HEK293T (cell line): ENCODE data around the gene SLC25A33.
"Not testable (repeated sequence)": the region's sequence is repeated elsewhere in the genome, so short reads cannot be mapped to it uniquely, and the experiment has no call there.

Experiments
- CTCF ChIA-PET: fragments of 350-600 bp; formaldehyde crosslinking; extraction: SDS; loops from one replicate; lab custom pipeline; 2021; ENCODE audit warnings: antibody characterized with exemption, inconsistent platforms; lab: Yijun Ruan, JAX
- POLR2A ChIA-PET: fragments of 350-600 bp; formaldehyde crosslinking; extraction: SDS; loops from one replicate; lab custom pipeline; 2020; ENCODE audit warnings: antibody characterized with exemption, inconsistent platforms; lab: Yijun Ruan, JAX
- DNase-seq: peaks from one replicate; pipeline ENCODE4 v3.0.0; 2012; ENCODE audit warnings: mixed read lengths; ENCODE audit errors: extremely low spot score
- ARNT ChIP-seq: fragments of 450-650 bp; IDR thresholded peaks from 2 replicates; pipeline ENCODE4 v1.6.1; 2017; ENCODE audit warnings: mild to moderate bottlenecking
- BHLHE40 ChIP-seq: fragments of 450-650 bp; IDR thresholded peaks from 2 replicates; pipeline ENCODE4 v1.6.1; 2016; ENCODE audit warnings: mild to moderate bottlenecking, moderate library complexity, borderline replicate concordance
- CTBP1 ChIP-seq: fragments of 450-650 bp; IDR thresholded peaks from 2 replicates; pipeline ENCODE4 v1.6.1; 2016; ENCODE audit warnings: borderline replicate concordance
- ELF4 ChIP-seq: fragments of 450-650 bp; IDR thresholded peaks from 2 replicates; pipeline ENCODE4 v1.6.1; 2017; ENCODE audit warnings: antibody characterized with exemption
- FOXA1 ChIP-seq: fragments of 450-650 bp; IDR thresholded peaks from 2 replicates; pipeline ENCODE4 v1.6.1; 2016; ENCODE audit warnings: mild to moderate bottlenecking
- FOXK2 ChIP-seq: fragments of 450-650 bp; IDR thresholded peaks from 2 replicates; pipeline ENCODE4 v1.6.1; 2016; ENCODE audit warnings: mild to moderate bottlenecking
- FOXM1 ChIP-seq: fragments of 450-650 bp; IDR thresholded peaks from 2 replicates; pipeline ENCODE4 v1.6.1; 2017; ENCODE audit warnings: mild to moderate bottlenecking, borderline replicate concordance
- HDGF ChIP-seq: fragments of 450-650 bp; IDR thresholded peaks from 2 replicates; pipeline ENCODE4 v1.6.1; 2017; ENCODE audit warnings: antibody characterized with exemption, borderline replicate concordance
- L3MBTL2 ChIP-seq: fragments of 450-650 bp; conservative IDR thresholded peaks from 2 replicates; pipeline ENCODE4 v1.6.1; 2016; ENCODE audit warnings: mild to moderate bottlenecking
- LEF1 ChIP-seq: fragments of 450-650 bp; IDR thresholded peaks from 2 replicates; pipeline ENCODE4 v1.6.1; 2017; ENCODE audit warnings: mild to moderate bottlenecking, borderline replicate concordance
- NFRKB ChIP-seq: fragments of 450-650 bp; IDR thresholded peaks from 2 replicates; pipeline ENCODE4 v1.6.1; 2016; ENCODE audit warnings: mild to moderate bottlenecking, moderate library complexity
- SP1 ChIP-seq: fragments of 450-650 bp; IDR thresholded peaks from 2 replicates; pipeline ENCODE4 v1.6.1; 2017
- SUZ12 ChIP-seq: fragments of 450-650 bp; IDR thresholded peaks from 2 replicates; pipeline ENCODE4 v1.6.1; 2016; ENCODE audit warnings: mild to moderate bottlenecking
- TARDBP ChIP-seq: fragments of 450-650 bp; IDR thresholded peaks from 2 replicates; pipeline ENCODE4 v1.6.1; 2016
- ZNF384 ChIP-seq: fragments of 450-650 bp; IDR thresholded peaks from 2 replicates; pipeline ENCODE4 v1.6.1; 2016
- TF ChIP-seq, protein P1 (sequence below): fragments of 450-650 bp; IDR thresholded peaks from 2 replicates; pipeline ENCODE4 v1.6.1; 2016

The SLC25A33 gene

DNA sequence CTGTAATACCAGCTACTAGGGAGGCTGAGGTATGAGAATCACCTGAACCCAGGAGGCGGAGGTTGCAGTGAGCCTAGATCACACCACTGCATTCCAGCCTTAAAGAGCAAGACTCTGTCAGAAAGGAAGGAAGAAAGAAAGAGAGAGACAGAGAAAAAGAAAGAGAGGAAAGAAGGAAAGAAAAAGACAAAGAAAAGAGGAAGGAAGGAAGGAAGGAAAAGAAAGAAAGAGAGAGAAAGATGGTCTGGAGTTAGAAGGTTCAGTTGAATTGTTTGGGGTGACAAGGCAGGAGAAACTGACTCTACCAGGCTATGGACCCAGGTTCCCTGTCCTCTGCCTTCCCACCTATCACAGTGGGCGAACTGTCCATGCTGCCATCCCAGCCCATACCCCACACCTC is 84.8 kb downstream of the SLC25A33 start:
- POLR2A ChIA-PET = interaction anchor here (0.7 kb wide), 1 partner anchor 84 kb away, joined by 3 read pairs; no protein-coding TSS in a partner anchor
- no peak for TF ChIP-seq CTBP1
- no peak for TF ChIP-seq SUZ12
- no peak for TF ChIP-seq NFRKB
- TF ChIP-seq ELF4 = no peak
- no peak for TF ChIP-seq HDGF
- no peak for TF ChIP-seq SP1
- no peak for TF ChIP-seq BHLHE40
- DNase-seq = no peak
- CTCF ChIA-PET = interaction anchor here (1.0 kb wide), 1 partner anchor 9 kb away, joined by 4 read pairs; no protein-coding TSS in a partner anchor

GRCh38 chr1:9625030-9625429 is 85.8 kb downstream of the SLC25A33 start:
- POLR2A ChIA-PET, DNase-seq, CTCF ChIA-PET: not testable (repeated sequence)

- POLR2A ChIA-PET = no interaction called here
- CTCF ChIA-PET = interaction anchor here (0.6 to 1.4 kb wide), 6 partner anchors 7 to 789 kb away, joined by 3 to 7 read pairs (median 3); no protein-coding TSS in a partner anchor
- TF ChIP-seq SUZ12 (no peak), NFRKB (no peak), FOXM1 (no peak), FOXK2 (no peak), BHLHE40 (no peak), ARNT (no peak), L3MBTL2 (no peak), TARDBP (no peak)
- no peak for DNase-seq
These were observed 86.9 kb downstream of the SLC25A33 start for GRCh38 chr1:9626201-9626608.

GRCh38 chr1:9628541-9629444 is 89.5 kb downstream of the SLC25A33 start:
- TF ChIP-seq FOXA1 (no peak), ELF4 (no peak), NFRKB (no peak), TARDBP (no peak), FOXK2 (no peak), L3MBTL2 (no peak), LEF1 (no peak), HDGF (no peak), FOXM1 (no peak), ZNF384 (no peak), SP1 (no peak), CTBP1 (no peak), SUZ12 (no peak), ARNT (no peak)
- TF ChIP-seq, protein P1, sequence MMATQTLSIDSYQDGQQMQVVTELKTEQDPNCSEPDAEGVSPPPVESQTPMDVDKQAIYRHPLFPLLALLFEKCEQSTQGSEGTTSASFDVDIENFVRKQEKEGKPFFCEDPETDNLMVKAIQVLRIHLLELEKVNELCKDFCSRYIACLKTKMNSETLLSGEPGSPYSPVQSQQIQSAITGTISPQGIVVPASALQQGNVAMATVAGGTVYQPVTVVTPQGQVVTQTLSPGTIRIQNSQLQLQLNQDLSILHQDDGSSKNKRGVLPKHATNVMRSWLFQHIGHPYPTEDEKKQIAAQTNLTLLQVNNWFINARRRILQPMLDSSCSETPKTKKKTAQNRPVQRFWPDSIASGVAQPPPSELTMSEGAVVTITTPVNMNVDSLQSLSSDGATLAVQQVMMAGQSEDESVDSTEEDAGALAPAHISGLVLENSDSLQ = no peak
- ChIA-PET CTCF (interaction anchor here (0.6 to 0.7 kb wide), 2 partner anchors 13 to 321 kb away, joined by 3 to 4 read pairs; no protein-coding TSS in a partner anchor), POLR2A (no interaction called here)
- DNase-seq = no peak

GRCh38 chr1:9629445-9630201 is 90.4 kb downstream of the SLC25A33 start:
- CTCF ChIA-PET = no interaction called here
- POLR2A ChIA-PET = no interaction called here
- TF ChIP-seq ELF4 = no peak
- no peak for TF ChIP-seq NFRKB
- TF ChIP-seq SUZ12 = no peak
- TF ChIP-seq FOXA1 = no peak
- no peak for DNase-seq

DNA sequence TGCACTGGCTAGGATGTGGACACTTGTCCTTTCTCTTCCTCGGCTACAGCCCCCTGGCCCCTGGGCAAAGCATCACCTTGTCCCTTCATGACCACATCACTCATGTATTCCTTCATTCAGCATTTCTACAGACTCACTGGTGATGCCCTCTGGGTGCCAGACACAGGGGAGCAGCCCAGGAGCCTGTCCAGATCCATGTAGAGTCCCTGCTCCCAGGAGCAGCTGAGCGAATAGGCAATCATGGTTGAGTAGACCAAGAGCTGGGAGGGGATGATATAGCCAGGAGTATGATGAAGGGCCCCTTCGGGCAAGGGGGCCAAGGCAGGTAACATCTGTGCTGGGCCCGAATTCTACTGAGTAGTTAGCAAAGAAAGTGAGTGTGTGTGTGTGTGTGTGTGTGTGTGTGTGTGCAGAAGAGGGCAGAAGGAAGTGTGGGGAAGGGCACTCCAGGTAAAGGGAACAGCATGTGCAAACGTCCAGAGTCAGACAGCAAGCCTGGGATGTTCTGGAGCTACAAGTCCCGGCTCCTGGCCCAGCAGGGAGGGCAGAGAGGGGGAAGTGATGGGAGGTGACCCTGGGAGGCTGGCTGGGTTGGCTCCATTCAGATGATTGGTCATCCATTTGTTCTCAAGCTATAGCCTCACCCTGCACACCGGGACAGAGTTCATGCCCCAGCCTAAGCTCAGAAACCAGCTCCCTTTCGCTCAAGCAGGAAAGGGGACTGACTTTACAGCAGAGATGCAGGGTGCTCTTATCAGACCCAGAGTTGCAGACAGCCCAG is 91.3 kb downstream of the SLC25A33 start:
- CTCF ChIA-PET = no interaction called here
- DNase-seq = no peak
- POLR2A ChIA-PET = no interaction called here
- TF ChIP-seq LEF1 (no peak), HDGF (no peak)

DNA sequence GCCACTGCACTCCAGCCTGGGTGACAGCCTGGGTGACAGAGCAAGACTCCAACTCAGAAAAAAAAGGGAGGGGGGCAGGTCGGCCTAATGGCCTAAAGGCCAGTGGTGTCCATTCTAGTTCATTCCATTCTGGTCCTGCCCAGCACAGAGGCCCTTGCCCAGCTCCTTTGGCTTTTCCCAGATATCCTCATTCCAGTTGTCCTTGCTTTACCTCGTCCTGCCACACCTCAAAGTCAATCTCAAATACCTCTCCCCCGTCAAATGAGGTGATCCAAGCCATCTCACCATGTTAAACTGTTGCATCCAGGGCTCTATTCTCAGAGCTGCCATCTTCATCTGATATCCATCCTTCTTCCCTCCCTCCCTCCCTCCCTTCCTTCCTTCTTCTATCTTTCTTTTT is 92.3 kb downstream of the SLC25A33 start:
- DNase-seq = no peak
- TF ChIP-seq FOXA1 (no peak), BHLHE40 (no peak)
- CTCF ChIA-PET = no interaction called here
- POLR2A ChIA-PET = no interaction called here
